HCT116 (cell line): ENCODE data around the gene XKR7.

Source experiments
- CTCF ChIP-seq, 3 experiments: fragments of 200-600 bp in 1 of 3; sonication (generic) in 1 of 3; IDR thresholded peaks in 2 of 3; conservative IDR thresholded peaks in 1 of 3; 2 replicates each; pipeline ENCODE4 v1.5.1; 2012 to 2017; ENCODE audit warnings: low read depth in 2 of 3, low read length in 2 of 3, antibody characterized with exemption in 1 of 3, borderline replicate concordance in 1 of 3, control low read depth in 1 of 3, mild to moderate bottlenecking in 1 of 3, mixed read lengths in 1 of 3, mixed run types in 1 of 3, moderate library complexity in 1 of 3; ENCODE audit not compliant: insufficient read depth in 1 of 3
- POLR2A ChIP-seq: IDR thresholded peaks from 2 replicates; pipeline ENCODE4 v1.7.0; 2011; ENCODE audit warnings: borderline replicate concordance; ENCODE audit not compliant: insufficient read depth, insufficient read length; ENCODE audit errors: extremely low read depth

DNA sequence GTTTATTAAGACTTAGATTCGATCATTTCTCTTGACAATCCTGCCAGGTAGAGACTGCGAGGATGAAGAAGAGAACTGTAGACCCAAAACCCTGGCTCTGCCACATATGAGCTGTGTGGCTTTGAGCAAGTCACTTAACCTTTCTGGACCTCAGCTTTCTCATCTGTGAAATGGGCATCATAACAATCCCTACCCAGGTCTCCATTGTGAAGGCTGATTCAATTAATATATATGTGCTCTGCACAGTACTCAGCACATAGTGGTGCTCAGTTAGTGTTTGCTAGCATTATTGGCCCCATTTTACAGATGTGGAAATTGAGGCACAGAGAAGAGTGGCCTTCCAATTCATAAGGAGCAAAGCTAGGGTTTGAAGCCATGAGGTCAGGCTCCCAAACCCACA is 7.9 kb downstream of the XKR7 start:
- TF ChIP-seq POLR2A (no peak), CTCF (IDR thresholded peaks at IDR 0.05 in 2 of 3, conservative IDR thresholded peaks at IDR 0.05 in 1 of 3; ENCODE audit: borderline replicate concordance in 1 of 3, insufficient read depth in 1 of 3, low read depth in 2 of 3, low read length in 2 of 3) (no peak)
